HepG2 (cell line): ENCODE measurements around the gene KLHL13.

Source experiments
- RFX5 ChIP-seq: IDR thresholded peaks from 2 replicates; pipeline ENCODE4 v1.6.1; 2011; ENCODE audit warnings: low read depth, low read length, improper control_type of control experiment
- SUZ12 ChIP-seq: fragments of 150-350 bp; IDR thresholded peaks from 2 replicates; pipeline ENCODE4 v1.6.1; 2014; ENCODE audit warnings: low read depth, low read length
- ZNF225 ChIP-seq: sonication (generic); formaldehyde crosslinking; IDR thresholded peaks from 2 replicates; pipeline ENCODE4 v1.4.0; 2020; ENCODE audit warnings: mild to moderate bottlenecking, missing genetic modification reagents

- TF ChIP-seq ZNF225 (no peak), SUZ12 (no peak), RFX5 (no peak)
These were observed 39.8 kb upstream of the KLHL13 start for GRCh38 chrX:118156254-118156952.
